ENCODE results near the gene RICTOR. TPM values are rescaled to one million over a fixed set of nuclear protein-coding genes. Genes with fewer than 3 reads are reported as not detected.
A peak's percentile ranks its signal among the peaks of the same experiment; 100 is the strongest.

RICTOR gene
- total and polyA plus RNA-seq, 2 donors (not counting 1 experiment from before 2014, with no cell fraction given) = 17.1 to 26.3 TPM

- DNase-seq (ENCODE audit: low read depth in 2 of 2) = peak in 1 of 2 donors; percentile 34
- Histone ChIP-seq H3K27ac (ENCODE audit: insufficient read depth, low read length) (no peak overlapping the region), H2AFZ (ENCODE audit: low read length) (no peak overlapping the region), H3K4me2 (ENCODE audit: extremely low read depth, insufficient read depth, low read length) (peak overlapping the region; percentile 19), H4K20me1 (ENCODE audit: control insufficient read depth, extremely low read depth, insufficient read depth, low read length) (peaks cover 1% of the 10 kb centered on the region), H3K27me3 (ENCODE audit: control insufficient read depth, insufficient read depth, low read length) (no peaks in the 10 kb centered on the region), H3K4me3 (replicated peaks in 1 of 4; ENCODE audit: control extremely low read depth in 1 of 4, insufficient read depth in 1 of 4, low read depth in 3 of 4, low read length in 4 of 4) (no peak overlapping the region), H3K4me1 (ENCODE audit: control insufficient read depth, extremely low read depth, insufficient read depth, low read length) (peaks cover 5% of the 10 kb centered on the region), H3K9ac (ENCODE audit: insufficient read depth, low read length) (no peak overlapping the region), H3K79me2 (ENCODE audit: control insufficient read depth, insufficient read depth, low read length) (peaks cover 15% of the 10 kb centered on the region), H3K9me3 (ENCODE audit: control insufficient read depth, insufficient read depth, low read depth, low read length) (no peaks in the 10 kb centered on the region), H3K36me3 (ENCODE audit: control insufficient read depth, insufficient read depth, low read length) (peaks cover 1% of the 10 kb centered on the region)
- no peak for TF ChIP-seq EZH2 (IDR thresholded peaks at IDR 0.05; ENCODE audit: low read length, missing control alignments)
- no peak for TF ChIP-seq CTCF (conservative IDR thresholded peaks at IDR 0.05 in 1 of 2, IDR thresholded peaks at IDR 0.05 in 1 of 2; ENCODE audit: low read depth in 1 of 2, low read length in 2 of 2)
Observed at GRCh38 chr5:39024005-39024404, 50.2 kb downstream of the RICTOR start.

- no peak overlapping the region for H3K4me3 ChIP-seq (replicated peaks in 1 of 4; ENCODE audit: control extremely low read depth in 1 of 4, insufficient read depth in 1 of 4, low read depth in 3 of 4, low read length in 4 of 4)
Observed at GRCh38 chr5:39023121-39023520, 51.1 kb downstream of the RICTOR start.

GRCh38 chr5:39022151-39022550 lies 52.0 kb downstream of the RICTOR start:
- H3K27me3 ChIP-seq (ENCODE audit: control insufficient read depth, insufficient read depth, low read length) = no peaks in the 10 kb centered on the region
- H3K27ac ChIP-seq (ENCODE audit: insufficient read depth, low read length) = no peak overlapping the region
- TF ChIP-seq CTCF (conservative IDR thresholded peaks at IDR 0.05 in 1 of 2, IDR thresholded peaks at IDR 0.05 in 1 of 2; ENCODE audit: low read depth in 1 of 2, low read length in 2 of 2) (no peak), EZH2 (IDR thresholded peaks at IDR 0.05; ENCODE audit: low read length, missing control alignments) (no peak)
- peaks cover 15% of the 10 kb centered on the region for H3K79me2 ChIP-seq (ENCODE audit: control insufficient read depth, insufficient read depth, low read length)
- H3K9ac ChIP-seq (ENCODE audit: insufficient read depth, low read length) = no peak overlapping the region
- peaks cover 5% of the 10 kb centered on the region for H3K4me1 ChIP-seq (ENCODE audit: control insufficient read depth, extremely low read depth, insufficient read depth, low read length)
- H3K9me3 ChIP-seq (ENCODE audit: control insufficient read depth, insufficient read depth, low read depth, low read length) = no peaks in the 10 kb centered on the region
- no peak for DNase-seq (ENCODE audit: low read depth in 2 of 2)
- H4K20me1 ChIP-seq (ENCODE audit: control insufficient read depth, extremely low read depth, insufficient read depth, low read length) = peaks cover 1% of the 10 kb centered on the region
- H3K4me2 ChIP-seq (ENCODE audit: extremely low read depth, insufficient read depth, low read length) = no peak overlapping the region
- H3K36me3 ChIP-seq (ENCODE audit: control insufficient read depth, insufficient read depth, low read length) = peaks cover 1% of the 10 kb centered on the region
- no peak overlapping the region for H3K4me3 ChIP-seq (replicated peaks in 1 of 4; ENCODE audit: control extremely low read depth in 1 of 4, insufficient read depth in 1 of 4, low read depth in 3 of 4, low read length in 4 of 4)
- H2AFZ ChIP-seq (ENCODE audit: low read length) = no peak overlapping the region

More at GRCh38 chr5:39023121-39023520, 51.1 kb downstream of the RICTOR start:
- TF ChIP-seq EZH2 (IDR thresholded peaks at IDR 0.05; ENCODE audit: low read length, missing control alignments) = no peak
- H2AFZ ChIP-seq (ENCODE audit: low read length) = no peak overlapping the region
- H3K4me2 ChIP-seq (ENCODE audit: extremely low read depth, insufficient read depth, low read length) = no peak overlapping the region
- no peak overlapping the region for H3K27ac ChIP-seq (ENCODE audit: insufficient read depth, low read length)
- no peak overlapping the region for H3K9ac ChIP-seq (ENCODE audit: insufficient read depth, low read length)
- peaks cover 5% of the 10 kb centered on the region for H3K4me1 ChIP-seq (ENCODE audit: control insufficient read depth, extremely low read depth, insufficient read depth, low read length)
- H3K36me3 ChIP-seq (ENCODE audit: control insufficient read depth, insufficient read depth, low read length) = peaks cover 1% of the 10 kb centered on the region
- H3K27me3 ChIP-seq (ENCODE audit: control insufficient read depth, insufficient read depth, low read length) = no peaks in the 10 kb centered on the region
- peaks cover 15% of the 10 kb centered on the region for H3K79me2 ChIP-seq (ENCODE audit: control insufficient read depth, insufficient read depth, low read length)
- no peak for DNase-seq (ENCODE audit: low read depth in 2 of 2)
- peaks cover 1% of the 10 kb centered on the region for H4K20me1 ChIP-seq (ENCODE audit: control insufficient read depth, extremely low read depth, insufficient read depth, low read length)
- H3K9me3 ChIP-seq (ENCODE audit: control insufficient read depth, insufficient read depth, low read depth, low read length) = no peaks in the 10 kb centered on the region
